IMR-90 (cell line): ENCODE results near the gene TNFAIP8L1. TPM values are rescaled to one million over a fixed set of nuclear protein-coding genes. Genes with fewer than 3 reads are reported as not detected.
A peak's percentile ranks its signal among the peaks of the same experiment; 100 is the strongest.

Experiments used
- ATAC-seq: fragments of 200-7000 bp; cut with Tn5 transposase; 2 replicates; pipeline ENCODE4 v1.9.1; 2020; ENCODE audit warnings: low read depth, mild to moderate bottlenecking, moderate library complexity
- BruUV-seq: library from RNA; stranded (reverse); fragments of 400-500 nt; replicated peaks from 2 replicates; lab custom pipeline; 2021; lab: Mats Ljungman, UMichigan
- CTCF ChIA-PET: fragments of 300-600 bp; formaldehyde crosslinking; extraction: SDS; loops from one replicate; lab custom pipeline; 2021; ENCODE audit warnings: antibody characterized with exemption; lab: Yijun Ruan, JAX
- POLR2A ChIA-PET: fragments of 300-600 bp; sonication (Branson Sonifier 250); formaldehyde crosslinking; loops from one replicate; lab custom pipeline; 2022; ENCODE audit warnings: antibody characterized with exemption; ENCODE audit not compliant: unreplicated experiment; lab: Charles Lee
- DNase-seq: peaks from one replicate; pipeline ENCODE4 v3.0.0; 2013
- H2AFZ ChIP-seq: replicated peaks from 2 replicates; pipeline ENCODE3; 2013; ENCODE audit warnings: low read length, mild to moderate bottlenecking; ENCODE audit not compliant: poor library complexity
- H2AK5ac ChIP-seq: 2 replicates; pipeline ENCODE4 v1.6.1; 2013; ENCODE audit warnings: low read depth, low read length, inconsistent platforms
- H2AK9ac ChIP-seq: replicated peaks from 2 replicates; pipeline ENCODE3; 2013; ENCODE audit warnings: mild to moderate bottlenecking, low read depth, low read length, moderate library complexity; ENCODE audit not compliant: poor library complexity
- H2BK120ac ChIP-seq: 2 replicates; pipeline ENCODE4 v1.6.1; 2013; ENCODE audit warnings: low read depth, low read length, inconsistent platforms
- H2BK15ac ChIP-seq: 3 replicates; pipeline ENCODE4 v1.6.1; 2013; ENCODE audit warnings: low read depth, low read length, inconsistent platforms
- H2BK20ac ChIP-seq: 2 replicates; pipeline ENCODE4 v1.6.1; 2013; ENCODE audit warnings: low read depth, mild to moderate bottlenecking, inconsistent platforms, low read length, moderate library complexity
- H2BK5ac ChIP-seq: 2 replicates; pipeline ENCODE4 v1.6.1; 2013; ENCODE audit warnings: mild to moderate bottlenecking, low read depth, low read length, inconsistent platforms; ENCODE audit not compliant: poor library complexity, severe bottlenecking
- H3K14ac ChIP-seq: replicated peaks from 2 replicates; pipeline ENCODE4 v1.6.1; 2013; ENCODE audit warnings: low read depth, low read length, inconsistent platforms
- H3K18ac ChIP-seq: 2 replicates; pipeline ENCODE4 v1.6.1; 2013; ENCODE audit warnings: low read depth, low read length, control low read depth
- H3K23ac ChIP-seq: 2 replicates; pipeline ENCODE4 v1.6.1; 2013; ENCODE audit warnings: low read depth, low read length, inconsistent platforms
- H3K27ac ChIP-seq: 2 replicates; pipeline ENCODE4 v1.5.1; 2013; ENCODE audit warnings: mild to moderate bottlenecking, control low read depth, low read length; ENCODE audit not compliant: insufficient read depth
- H3K27me3 ChIP-seq: 2 replicates; pipeline ENCODE4 v1.6.1; 2013; ENCODE audit warnings: low read length; ENCODE audit not compliant: control insufficient read depth, insufficient read depth
- H3K36me3 ChIP-seq: 2 replicates; pipeline ENCODE4 v1.6.1; 2013; ENCODE audit warnings: low read length, mixed read lengths; ENCODE audit not compliant: control insufficient read depth, insufficient read depth
- H3K4ac ChIP-seq: 2 replicates; pipeline ENCODE4 v1.6.1; 2013; ENCODE audit warnings: low read depth, low read length, inconsistent platforms
- H3K4me1 ChIP-seq: 2 replicates; pipeline ENCODE4 v1.6.1; 2013; ENCODE audit warnings: low read length, mixed read lengths; ENCODE audit not compliant: control insufficient read depth, insufficient read depth
- H3K4me2 ChIP-seq: 2 replicates; pipeline ENCODE4 v1.6.1; 2013; ENCODE audit warnings: low read depth, mild to moderate bottlenecking, control low read depth, low read length, moderate library complexity
- H3K4me3 ChIP-seq: 2 replicates; pipeline ENCODE4 v1.5.1; 2013; ENCODE audit warnings: low read depth, mild to moderate bottlenecking, control low read depth, low read length, moderate library complexity; ENCODE audit not compliant: insufficient read depth
- H3K56ac ChIP-seq: 2 replicates; pipeline ENCODE4 v1.6.1; 2013; ENCODE audit warnings: low read length, inconsistent platforms; ENCODE audit not compliant: insufficient read depth; ENCODE audit errors: extremely low read depth
- H3K79me1 ChIP-seq, 2 experiments: 2 replicates each; pipeline ENCODE4 v1.6.1; 2013; ENCODE audit warnings: low read length in 2 of 2, inconsistent platforms in 1 of 2, low read depth in 1 of 2
- H3K9ac ChIP-seq: 2 replicates; pipeline ENCODE4 v1.6.1; 2013; ENCODE audit warnings: low read depth, low read length, control low read depth
- H3K9me1 ChIP-seq: 2 replicates; pipeline ENCODE4 v1.6.1; 2013; ENCODE audit warnings: low read length, inconsistent platforms; ENCODE audit not compliant: insufficient read depth
- H3K9me3 ChIP-seq: 2 replicates; pipeline ENCODE4 v1.6.1; 2013; ENCODE audit warnings: low read length; ENCODE audit not compliant: control insufficient read depth, insufficient read depth
- H4K20me1 ChIP-seq: 2 replicates; pipeline ENCODE4 v1.6.1; 2013; ENCODE audit warnings: low read length, inconsistent platforms; ENCODE audit not compliant: insufficient read depth
- H4K5ac ChIP-seq: 2 replicates; pipeline ENCODE4 v1.6.1; 2013; ENCODE audit warnings: mild to moderate bottlenecking, low read depth, low read length, control low read depth
- H4K8ac ChIP-seq, 2 experiments: 2 replicates each; pipeline ENCODE4 v1.6.1; 2013; ENCODE audit warnings: low read depth in 2 of 2, low read length in 2 of 2, control low read depth in 1 of 2, inconsistent platforms in 1 of 2
- H4K91ac ChIP-seq: 2 replicates; pipeline ENCODE4 v1.6.1; 2013; ENCODE audit warnings: low read depth, low read length, inconsistent platforms; ENCODE audit not compliant: insufficient read depth
- BHLHE40 ChIP-seq: fragments of 150-350 bp; IDR thresholded peaks from 2 replicates; pipeline ENCODE4 v1.6.1; 2016; ENCODE audit warnings: mild to moderate bottlenecking, low read depth, low read length
- CHD1 ChIP-seq: IDR thresholded peaks from 2 replicates; pipeline ENCODE4 v1.6.1; 2012; ENCODE audit warnings: low read depth, low read length, improper control_type of control experiment
- FOS ChIP-seq: fragments of 150-350 bp; IDR thresholded peaks from 2 replicates; pipeline ENCODE4 v1.6.1; 2016; ENCODE audit warnings: low read depth, low read length
- MXI1 ChIP-seq: IDR thresholded peaks from 2 replicates; pipeline ENCODE4 v1.6.1; 2012; ENCODE audit warnings: low read depth, mild to moderate bottlenecking, low read length, moderate library complexity, borderline replicate concordance
- NFE2L2 ChIP-seq: fragments of 150-350 bp; IDR thresholded peaks from 2 replicates; pipeline ENCODE4 v1.6.1; 2016; ENCODE audit warnings: low read depth, mild to moderate bottlenecking, low read length
- POLR2A ChIP-seq: IDR thresholded peaks from 2 replicates; pipeline ENCODE4 v1.6.1; 2012; ENCODE audit warnings: mild to moderate bottlenecking, low read depth, low read length
- RCOR1 ChIP-seq: IDR thresholded peaks from 2 replicates; pipeline ENCODE4 v1.6.1; 2012; ENCODE audit warnings: mild to moderate bottlenecking, low read length, improper control_type of control experiment; ENCODE audit not compliant: insufficient replicate concordance
- SMC3 ChIP-seq: fragments of 150-350 bp; IDR thresholded peaks from 2 replicates; pipeline ENCODE4 v1.6.1; 2016; ENCODE audit warnings: low read depth, mild to moderate bottlenecking, antibody characterized with exemption, low read length, moderate library complexity
- WGBS, 2 experiments: methylation state at CpG; one replicate each; pipeline versions ENCODE4 v1.1.5 to v1.1.7; 2013; ENCODE audit warnings: missing lambda C conversion rate in 2 of 2; ENCODE audit not compliant: insufficient read length in 1 of 2; ENCODE audit errors: extremely low coverage in 2 of 2; 5-methylcytosine and 5-hydroxymethylcytosine counted together
- dilution Hi-C: fragments of 300-500 bp; cut with HindIII; formaldehyde crosslinking; loops from one replicate; pipeline ENCODE4 v1.14.3; 2018; ENCODE audit warnings: low sequenced_read_pairs; ENCODE audit not compliant: unreplicated experiment
- in situ Hi-C: fragments of 300-500 bp; cut with MboI; formaldehyde crosslinking; loops from 3 replicates; pipeline ENCODE4 v1.14.3; 2019; ENCODE audit warnings: low sequenced_read_pairs, inconsistent platforms, mixed read lengths
- intact Hi-C: fragments of 100-400 bp; cut with micrococcal nuclease; formaldehyde crosslinking; loops from 2 replicates; pipeline ENCODE4 v1.10.0; 2022
- polyA plus RNA-seq, 3 experiments: library from polyadenylated mRNA; depleted of rRNA; stranded (reverse); fragments of >200 nt; gene quantifications; 2 replicates each; pipeline ENCODE4 v1.2.3, GENCODE V29; 2012; ENCODE audit warnings: low replicate concordance in 1 of 3
- total RNA-seq: library from RNA; depleted of rRNA; stranded (reverse); fragments of >200 nt; gene quantifications from 2 replicates; pipeline ENCODE4 v1.2.3, GENCODE V29; 2012
- TF ChIP-seq, protein P1 (sequence below): fragments of 150-350 bp; IDR thresholded peaks from 2 replicates; pipeline ENCODE4 v1.6.1; 2016; ENCODE audit warnings: low read depth, mild to moderate bottlenecking, low read length, moderate library complexity, borderline replicate concordance

TNFAIP8L1 gene
- total and polyA plus RNA-seq, 2 of the 4 experiments (the other 2 are of a cell fraction), result 2.5 to 6.0 TPM

DNA sequence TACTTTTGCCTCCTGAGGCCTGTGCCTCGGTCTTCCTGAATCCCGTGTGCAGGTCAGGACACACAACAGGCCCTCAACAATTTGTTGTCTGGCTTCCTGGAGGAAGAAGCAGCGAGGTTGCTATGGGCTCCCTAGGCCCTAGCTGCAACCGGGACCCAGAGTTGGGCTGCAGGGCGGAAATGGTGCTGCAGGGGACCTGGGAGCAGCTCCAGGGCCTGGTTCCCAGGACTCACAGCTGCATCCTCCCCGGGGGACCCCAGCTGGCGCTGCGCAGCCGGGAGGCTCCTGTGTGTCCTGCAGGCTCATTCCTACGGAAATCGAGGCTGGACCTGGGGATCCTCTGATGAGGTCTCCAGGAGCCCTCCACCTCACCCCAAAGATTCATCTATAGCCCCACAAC is 999 bp upstream of the TNFAIP8L1 start:
- H2AK9ac ChIP-seq, result peak overlapping the region; percentile 52
- H4K8ac ChIP-seq, result peak overlapping the region; percentile 39 to 44; a peak in 2 of 4 replicates
- H3K79me1 ChIP-seq, result peaks cover 20 to 31% of the 10 kb centered on the region in 2 experiments
- no peak overlapping the region for H2BK120ac ChIP-seq
- no peaks in the 10 kb centered on the region for H3K9me3 ChIP-seq
- no peak overlapping the region for H3K27ac ChIP-seq
- no peak overlapping the region for H3K9ac ChIP-seq
- TF ChIP-seq SMC3 (no peak), CHD1 (no peak), POLR2A (no peak), MXI1 (no peak), RCOR1 (no peak), BHLHE40 (no peak), FOS (no peak), NFE2L2 (no peak)
- TF ChIP-seq, protein P1, sequence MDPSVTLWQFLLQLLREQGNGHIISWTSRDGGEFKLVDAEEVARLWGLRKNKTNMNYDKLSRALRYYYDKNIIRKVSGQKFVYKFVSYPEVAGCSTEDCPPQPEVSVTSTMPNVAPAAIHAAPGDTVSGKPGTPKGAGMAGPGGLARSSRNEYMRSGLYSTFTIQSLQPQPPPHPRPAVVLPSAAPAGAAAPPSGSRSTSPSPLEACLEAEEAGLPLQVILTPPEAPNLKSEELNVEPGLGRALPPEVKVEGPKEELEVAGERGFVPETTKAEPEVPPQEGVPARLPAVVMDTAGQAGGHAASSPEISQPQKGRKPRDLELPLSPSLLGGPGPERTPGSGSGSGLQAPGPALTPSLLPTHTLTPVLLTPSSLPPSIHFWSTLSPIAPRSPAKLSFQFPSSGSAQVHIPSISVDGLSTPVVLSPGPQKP, result no peak
- no peak overlapping the region for H3K56ac ChIP-seq
- DNase-seq (no peak), ATAC-seq (no peak)
- no peak overlapping the region for H3K4me3 ChIP-seq
- peak overlapping the region; percentile 32; the same call in 1 of the 2 replicates for H4K91ac ChIP-seq
- CTCF ChIA-PET, result no interaction called here
- H2BK5ac ChIP-seq, result no peak overlapping the region
- 96% methylated on average over 5 of the region's 11 CpGs; no CpG with 5 or more reads in 1 of the 2 experiments for WGBS, 2 experiments
- no peak overlapping the region for H3K18ac ChIP-seq
- peak overlapping the region; percentile 52; the same call in 1 of the 2 replicates for H3K14ac ChIP-seq
- peak overlapping the region; percentile 52; the same call in 1 of the 2 replicates for H3K4ac ChIP-seq
- H3K27me3 ChIP-seq, result no peaks in the 10 kb centered on the region
- H3K9me1 ChIP-seq, result peaks cover 6% of the 10 kb centered on the region
- H2BK20ac ChIP-seq, result no peak overlapping the region
- BruUV-seq, result no TSS peak
- peaks cover 2% of the 10 kb centered on the region; the same call in 1 of the 2 replicates for H4K20me1 ChIP-seq
- in situ Hi-C loops (loop anchor here (5.0 kb wide), 1 partner anchor 61 kb away; no protein-coding TSS in a partner anchor), intact Hi-C loops (loop anchor here (5.0 kb wide), 1 partner anchor 166 kb away; the partner anchor contains the start of gene HDGFL2), dilution Hi-C loops (no loop called here)
- no peak overlapping the region for H4K5ac ChIP-seq
- peak overlapping the region; percentile 45; the same call in 1 of the 2 replicates for H2AK5ac ChIP-seq
- H3K4me2 ChIP-seq, result no peak overlapping the region
- no peak overlapping the region for H2BK15ac ChIP-seq
- no peaks in the 10 kb centered on the region for H3K36me3 ChIP-seq
- H3K4me1 ChIP-seq, result peaks cover 21% of the 10 kb centered on the region
- no peak overlapping the region for H3K23ac ChIP-seq
- no peak overlapping the region for H2AFZ ChIP-seq
- POLR2A ChIA-PET, result no interaction called here
